ENCODE measurements around the gene LYPLA2.

DNA sequence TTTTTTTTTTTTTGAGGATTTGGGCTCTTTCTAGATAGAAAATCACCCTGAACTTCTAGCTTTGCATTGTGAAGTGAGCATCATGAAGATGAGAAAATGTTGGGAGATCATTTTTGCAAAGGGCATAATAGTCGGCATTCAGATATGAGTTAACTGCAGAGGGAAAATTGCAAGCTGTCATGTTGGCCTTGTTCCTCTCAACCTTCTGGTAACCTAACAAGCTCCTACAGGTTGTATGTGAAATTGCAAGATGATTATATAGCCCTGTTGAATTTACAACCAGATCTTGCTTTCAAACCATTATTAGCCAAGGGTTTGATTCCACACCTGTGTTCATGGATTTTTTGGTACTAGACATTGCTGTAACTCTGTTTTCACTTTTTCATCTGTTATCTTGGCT, 45.4 kb upstream of the LYPLA2 start:
- TF ChIP-seq, protein P1, sequence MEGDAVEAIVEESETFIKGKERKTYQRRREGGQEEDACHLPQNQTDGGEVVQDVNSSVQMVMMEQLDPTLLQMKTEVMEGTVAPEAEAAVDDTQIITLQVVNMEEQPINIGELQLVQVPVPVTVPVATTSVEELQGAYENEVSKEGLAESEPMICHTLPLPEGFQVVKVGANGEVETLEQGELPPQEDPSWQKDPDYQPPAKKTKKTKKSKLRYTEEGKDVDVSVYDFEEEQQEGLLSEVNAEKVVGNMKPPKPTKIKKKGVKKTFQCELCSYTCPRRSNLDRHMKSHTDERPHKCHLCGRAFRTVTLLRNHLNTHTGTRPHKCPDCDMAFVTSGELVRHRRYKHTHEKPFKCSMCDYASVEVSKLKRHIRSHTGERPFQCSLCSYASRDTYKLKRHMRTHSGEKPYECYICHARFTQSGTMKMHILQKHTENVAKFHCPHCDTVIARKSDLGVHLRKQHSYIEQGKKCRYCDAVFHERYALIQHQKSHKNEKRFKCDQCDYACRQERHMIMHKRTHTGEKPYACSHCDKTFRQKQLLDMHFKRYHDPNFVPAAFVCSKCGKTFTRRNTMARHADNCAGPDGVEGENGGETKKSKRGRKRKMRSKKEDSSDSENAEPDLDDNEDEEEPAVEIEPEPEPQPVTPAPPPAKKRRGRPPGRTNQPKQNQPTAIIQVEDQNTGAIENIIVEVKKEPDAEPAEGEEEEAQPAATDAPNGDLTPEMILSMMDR (conservative IDR thresholded peaks at IDR 0.05; ENCODE audit: low read depth, low read length), result peak; percentile 45
- TF ChIP-seq USF2 (IDR thresholded peaks at IDR 0.05; ENCODE audit: low read depth, low read length), result no peak
- no peak for TF ChIP-seq CEBPB (IDR thresholded peaks at IDR 0.05; ENCODE audit: low read depth, low read length)
- no peak for TF ChIP-seq RAD21 (IDR thresholded peaks at IDR 0.05; ENCODE audit: low read length)
- TF ChIP-seq POLR2A (IDR thresholded peaks at IDR 0.05; ENCODE audit: low read depth, low read length), result no peak

Data from IMR-90 (cell line).